LoVo (cell line): Measurements from ENCODE around the gene HMX2.

Source experiments
- DNase-seq: peaks from one replicate; pipeline ENCODE4 v3.0.0-alpha.2; 2016; ENCODE audit warnings: low spot score

The HMX2 gene

GRCh38 chr10:123147635-123148413 is at the start of gene HMX2:
HMX2 (plus strand) TSS chr10:123148136; CDS start chr10:123148379, 243 bp downstream.
- no peak for DNase-seq

GRCh38 chr10:123100030-123100762 is 47.7 kb upstream of the HMX2 start:
- DNase-seq, result no peak

- DNase-seq, result no peak
These were observed 46.1 kb upstream of the HMX2 start for GRCh38 chr10:123101872-123102271.

GRCh38 chr10:123102673-123103072 is 45.3 kb upstream of the HMX2 start:
- DNase-seq, result no peak

GRCh38 chr10:123103944-123104343 is 44.0 kb upstream of the HMX2 start:
- DNase-seq, result peak; percentile 29

GRCh38 chr10:123109466-123109865 is 38.5 kb upstream of the HMX2 start:
- no peak for DNase-seq

GRCh38 chr10:123117644-123118417 is 30.1 kb upstream of the HMX2 start:
- DNase-seq, result no peak

- no peak for DNase-seq
These were observed 28.9 kb upstream of the HMX2 start for GRCh38 chr10:123119081-123119480.

- no peak for DNase-seq
These were observed 21.7 kb upstream of the HMX2 start for GRCh38 chr10:123126246-123126645.

GRCh38 chr10:123129618-123130271 is 18.2 kb upstream of the HMX2 start:
- peak; percentile 41 for DNase-seq

- peak; percentile 77 for DNase-seq
These were observed 15.1 kb upstream of the HMX2 start for GRCh38 chr10:123132576-123133477.

- DNase-seq, result no peak
These were observed 14.2 kb upstream of the HMX2 start for GRCh38 chr10:123133541-123134342.

- DNase-seq, result no peak
These were observed 13.5 kb upstream of the HMX2 start for GRCh38 chr10:123134343-123134914.

- no peak for DNase-seq
These were observed 13.0 kb upstream of the HMX2 start for GRCh38 chr10:123134915-123135414.

GRCh38 chr10:123135415-123136141 is 12.4 kb upstream of the HMX2 start, which contains the start of gene HMX3:
HMX3 (plus strand) TSS chr10:123135970; CDS start chr10:123136051, 81 bp downstream.
- DNase-seq, result no peak

GRCh38 chr10:123136221-123136805 is 11.6 kb upstream of the HMX2 start:
- no peak for DNase-seq

- DNase-seq, result no peak
These were observed 10.9 kb upstream of the HMX2 start for GRCh38 chr10:123136806-123137642.

- no peak for DNase-seq
These were observed 8.8 kb upstream of the HMX2 start for GRCh38 chr10:123139165-123139520.
